Stimulated activated CD8-positive, alpha-beta memory T cell treated with anti-CD3 and anti-CD28 coated beads, Interleukin-2, amount 100 ng/mL, for 48 hours (primary cell): ENCODE measurements around the gene NOL8.

Experiments
- DNase-seq, 2 donors: peaks; one replicate each; pipeline ENCODE4 v3.0.0-alpha.2; 2020; ENCODE audit warnings: low read depth in 2 of 2

Gene NOL8

DNA sequence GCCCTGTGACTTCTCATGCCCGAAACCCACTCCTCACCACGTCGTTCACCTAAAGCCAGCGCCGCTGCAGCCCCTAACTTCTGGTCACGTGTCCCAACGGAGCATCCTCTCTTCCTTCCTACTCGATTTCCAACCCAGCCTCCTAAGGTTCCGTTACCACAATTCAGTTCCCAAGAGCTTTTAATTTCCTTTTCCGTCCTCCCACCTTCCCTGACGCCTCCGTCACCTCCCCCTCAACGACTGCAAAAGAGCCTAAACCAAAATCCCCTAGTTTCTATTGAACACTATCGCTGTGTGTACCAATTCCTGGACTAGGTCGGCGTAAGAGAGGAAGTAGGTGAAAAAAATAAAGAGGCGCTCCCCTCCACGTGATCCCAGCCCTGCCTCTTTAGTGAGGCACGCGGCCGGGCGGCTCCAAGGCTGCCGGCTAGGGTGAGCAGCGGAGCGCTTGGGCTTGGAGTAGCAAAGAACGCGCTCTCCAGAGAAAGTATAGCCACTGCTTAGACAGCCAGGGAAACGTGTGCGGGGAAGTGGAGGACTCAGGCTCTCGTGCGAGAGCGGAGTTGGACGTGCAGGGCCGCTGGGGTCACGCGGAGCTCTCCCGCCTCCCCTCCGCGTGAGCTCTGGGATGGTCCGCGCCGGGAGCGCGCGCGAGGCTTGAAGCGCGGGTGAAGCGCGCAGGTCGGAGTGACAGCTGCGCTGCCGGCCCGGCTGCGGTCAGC lies at the start of gene NOL8, which contains the start of gene CENPP:
Gene NOL8, minus strand, starts transcription at position 82 of the 722 bp plus-strand sequence. CDS start 1,189 bp downstream, outside the sequence.
Gene CENPP, plus strand, starts transcription at position 685 of the 722 bp plus-strand sequence.
- DNase-seq = peak; percentile 63 to 70

DNA sequence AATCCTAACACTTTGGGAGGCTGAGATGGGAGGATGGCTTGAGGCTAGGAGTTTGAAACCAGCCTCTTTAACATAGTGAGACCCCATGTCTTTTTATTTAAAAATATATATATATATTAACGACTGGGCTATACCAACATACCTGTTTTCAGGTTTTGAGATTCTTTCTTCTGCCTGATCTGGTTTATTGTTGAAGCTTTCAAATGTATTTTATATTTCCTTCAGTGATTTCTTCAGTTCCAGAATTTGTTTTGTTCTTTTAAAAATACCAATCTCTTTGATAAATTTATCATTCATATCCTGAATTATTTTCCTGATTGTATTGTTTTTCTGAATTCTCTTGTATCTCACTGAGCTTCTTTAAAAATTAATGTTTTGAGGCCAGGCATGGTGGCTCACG lies 48.0 kb upstream of the NOL8 start:
- no peak for DNase-seq

DNA sequence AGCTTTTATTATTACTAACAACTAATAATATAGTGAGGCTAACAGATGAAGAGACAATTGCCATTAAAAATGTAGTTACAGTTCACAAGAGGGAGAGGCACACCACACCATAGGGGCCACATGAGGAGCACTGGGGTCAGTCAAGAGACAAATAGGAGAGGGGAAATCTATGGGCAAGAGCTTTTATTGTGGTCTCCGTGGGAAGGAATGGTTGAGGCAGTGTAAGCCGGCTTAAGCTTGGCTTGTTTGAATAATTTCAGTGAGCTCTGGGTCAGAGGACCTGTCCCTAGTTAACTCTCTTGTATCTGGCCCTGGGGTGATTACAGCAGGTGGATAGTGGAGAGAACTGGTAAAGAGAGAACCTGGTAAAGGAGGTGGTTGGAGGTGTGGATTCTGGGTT lies 43.9 kb upstream of the NOL8 start:
- no peak for DNase-seq

DNA sequence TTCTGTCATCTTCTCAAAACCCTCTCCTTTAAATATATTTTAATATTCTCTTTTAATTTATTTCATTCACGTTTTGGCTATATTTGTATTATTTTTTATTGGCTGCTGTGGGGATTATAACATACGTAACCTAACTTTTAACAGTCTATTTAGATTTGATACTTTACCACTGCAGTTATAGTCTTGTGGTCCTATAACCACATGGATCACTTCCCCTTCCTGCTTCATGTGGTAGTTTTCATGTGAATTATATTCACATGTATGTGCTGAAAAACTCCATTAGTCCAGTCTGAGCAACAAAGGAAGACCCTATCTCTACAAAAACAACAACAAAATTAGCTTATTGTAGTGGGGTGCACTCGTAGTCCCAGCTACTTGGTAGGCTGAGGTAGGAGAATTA lies 34.9 kb upstream of the NOL8 start:
- DNase-seq = no peak

DNA sequence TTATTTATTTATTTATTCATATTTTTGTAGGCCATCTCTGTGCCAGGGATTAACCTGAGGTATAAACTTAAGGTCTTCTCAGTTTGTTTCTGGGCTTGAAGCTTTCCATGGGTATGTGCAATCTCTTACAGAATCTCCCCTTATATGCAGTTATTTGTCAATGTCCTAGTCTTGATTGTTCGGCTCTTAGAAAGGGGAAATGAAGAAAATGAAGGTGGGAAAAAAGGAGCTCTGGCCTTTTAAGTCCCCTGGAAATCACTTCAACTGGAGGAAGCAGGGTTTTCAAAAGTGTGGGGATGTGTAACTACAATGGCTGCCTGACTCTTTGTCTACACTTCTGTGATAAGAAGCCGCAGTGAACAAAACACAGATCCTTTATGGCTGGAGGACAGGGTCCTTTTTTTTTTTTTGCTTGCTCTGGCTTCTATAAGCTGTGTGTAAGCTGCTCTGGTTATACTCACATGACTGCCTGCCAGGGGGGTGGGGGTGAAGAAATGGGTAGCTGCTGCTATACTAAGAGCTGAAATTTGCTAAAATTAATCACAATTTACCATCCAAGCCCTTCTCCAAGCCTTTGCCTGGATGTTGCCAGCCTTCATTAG lies 34.3 kb upstream of the NOL8 start:
- DNase-seq = no peak

- DNase-seq = no peak
Observed at GRCh38 chr9:92353051-92353450, 27.9 kb upstream of the NOL8 start.

GRCh38 chr9:92350740-92351133 lies 25.6 kb upstream of the NOL8 start:
- no peak for DNase-seq

GRCh38 chr9:92349771-92350739 lies 24.9 kb upstream of the NOL8 start:
- DNase-seq = no peak

GRCh38 chr9:92345582-92345981 lies 20.4 kb upstream of the NOL8 start:
- DNase-seq = no peak

DNA sequence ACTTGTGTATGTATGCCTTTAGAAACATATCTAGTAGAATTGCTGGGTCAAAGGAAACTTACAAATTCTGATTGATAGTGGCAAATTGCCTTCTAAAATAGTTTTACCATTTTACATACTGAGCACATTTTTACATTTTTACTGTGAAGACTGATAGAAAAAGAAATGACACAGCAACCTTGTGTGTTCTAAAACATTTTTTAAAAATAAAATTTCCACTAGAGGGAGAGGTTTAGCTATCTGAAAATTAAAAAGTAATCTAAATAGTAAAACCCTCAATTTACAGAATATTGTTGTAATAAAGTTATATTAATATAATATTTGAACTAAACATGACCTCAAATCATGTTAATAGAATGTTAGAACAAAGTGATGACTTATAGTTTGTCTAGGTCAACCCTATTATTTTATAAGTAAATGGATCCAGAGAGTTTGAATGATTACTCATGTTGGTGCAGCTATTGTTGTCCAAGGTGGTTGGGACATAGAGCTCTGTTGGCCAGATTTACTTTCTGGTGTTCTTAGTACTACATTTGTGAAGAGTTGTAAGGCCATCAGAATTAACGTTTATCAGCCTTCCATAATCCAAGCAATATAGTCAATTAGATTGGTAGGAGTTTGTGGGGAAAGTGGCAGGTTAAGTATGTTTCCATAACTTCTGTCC lies 17.8 kb upstream of the NOL8 start:
- no peak for DNase-seq

DNA sequence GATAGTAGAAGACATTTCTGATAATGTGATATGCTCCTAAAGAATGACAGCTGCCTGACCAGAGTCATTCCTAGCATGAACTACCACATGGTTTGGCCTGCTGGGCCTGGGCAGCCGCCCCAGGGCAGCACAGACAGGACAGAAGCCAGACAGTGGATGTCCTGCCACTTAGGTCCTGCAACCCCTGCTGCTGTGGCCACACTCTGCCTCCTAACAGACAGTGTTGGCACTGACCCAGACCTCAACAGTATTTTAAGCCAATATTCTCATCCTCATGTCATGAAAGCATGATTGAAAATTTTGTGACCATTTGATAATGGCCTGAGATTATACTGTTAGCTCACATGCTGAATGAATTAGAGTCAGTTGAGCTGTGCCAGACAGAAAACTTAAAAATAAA lies 16.4 kb upstream of the NOL8 start:
- DNase-seq = no peak

GRCh38 chr9:92333282-92333634 lies 8.1 kb upstream of the NOL8 start:
- no peak for DNase-seq

- no peak for DNase-seq
Observed at GRCh38 chr9:92332577-92333281, 7.6 kb upstream of the NOL8 start.

DNA sequence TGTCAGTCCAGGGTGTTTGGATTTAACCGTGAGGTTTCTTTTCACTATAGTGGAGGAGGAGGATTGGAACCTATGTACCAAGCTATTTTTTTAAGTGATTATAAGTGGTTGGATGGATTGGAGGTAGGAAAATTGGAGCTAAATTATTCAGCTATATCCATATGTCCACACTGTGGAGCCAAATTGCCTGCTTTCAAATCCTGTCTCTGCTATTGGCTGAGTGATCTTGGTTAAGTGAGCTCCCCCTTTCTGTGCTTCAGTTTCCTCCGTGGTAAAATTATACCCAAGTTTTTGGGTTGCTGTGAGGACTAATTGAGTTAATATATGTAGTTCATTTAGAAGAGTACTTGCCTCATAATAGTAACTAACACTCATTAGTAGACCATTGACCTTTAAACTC lies 3.1 kb upstream of the NOL8 start:
- no peak for DNase-seq

DNA sequence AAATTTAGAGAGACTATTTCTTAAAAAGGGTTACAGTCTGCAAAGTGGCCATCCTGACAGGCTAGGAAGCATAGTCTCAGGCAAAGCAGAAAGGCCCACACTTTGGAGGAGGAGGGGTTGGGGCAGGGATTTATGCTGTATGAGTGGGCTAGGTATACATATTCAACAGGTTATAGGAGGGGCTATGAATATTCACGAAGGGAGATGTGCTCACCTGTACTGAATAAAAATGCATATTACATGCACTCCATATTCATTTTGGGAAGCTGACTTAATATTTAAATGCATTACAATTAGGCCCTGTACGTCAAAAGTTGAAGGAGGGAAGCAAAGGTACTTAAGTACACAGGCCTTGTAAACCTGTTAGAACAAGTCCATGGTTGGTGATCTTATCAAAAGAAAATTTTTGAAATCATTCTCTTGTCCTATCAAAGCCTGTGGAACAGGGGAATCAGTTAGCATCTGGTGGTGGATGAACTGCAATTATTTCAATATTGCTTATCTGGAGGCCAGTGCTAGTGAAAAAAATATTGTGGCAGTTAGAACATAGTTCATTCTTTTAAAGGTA lies 2.2 kb upstream of the NOL8 start:
- no peak for DNase-seq

DNA sequence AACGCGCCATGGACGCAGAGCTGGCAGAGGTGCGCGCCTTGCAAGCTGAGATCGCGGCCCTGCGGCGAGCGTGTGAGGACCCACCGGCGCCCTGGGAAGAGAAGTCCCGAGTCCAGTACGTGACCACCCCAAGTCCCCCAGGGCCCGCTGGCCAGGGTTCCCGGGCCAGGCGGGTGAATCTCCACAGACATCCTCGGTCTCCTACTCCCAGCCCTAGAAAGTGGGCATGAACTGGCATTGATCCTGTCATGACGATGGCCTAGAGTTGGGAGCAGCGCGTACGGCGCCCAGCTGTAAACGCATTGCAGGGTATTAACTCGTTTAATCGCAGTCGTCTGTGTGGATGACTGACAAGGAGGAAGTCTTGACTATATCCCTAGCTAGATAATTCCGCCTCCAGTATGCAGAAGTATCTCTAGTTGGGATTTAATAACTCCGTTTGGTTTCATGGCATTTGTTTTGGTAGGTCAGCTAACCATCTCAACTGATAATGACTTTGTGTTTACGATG lies 896 bp upstream of the NOL8 start:
- no peak for DNase-seq

DNA sequence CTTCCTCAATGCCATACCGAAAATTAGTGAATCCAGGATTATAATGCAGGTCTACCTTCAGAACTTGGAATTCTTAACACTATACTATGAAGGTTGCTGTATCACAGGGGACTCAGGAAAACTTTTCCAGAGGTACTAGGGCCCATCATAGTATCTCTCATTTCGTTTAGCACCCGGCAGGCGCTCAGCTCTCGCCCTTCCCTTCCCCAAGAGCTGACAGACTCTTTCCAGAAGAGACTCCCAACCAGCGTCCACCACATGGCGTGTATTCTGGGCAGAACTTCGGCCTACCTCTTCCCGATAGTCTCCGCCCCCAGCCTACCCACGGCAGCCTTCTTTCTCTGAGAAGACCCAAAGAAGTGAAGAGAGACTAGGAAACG lies 271 bp downstream of the NOL8 start:
- DNase-seq = peak; percentile 32 to 52

GRCh38 chr9:92324431-92324830 lies 719 bp downstream of the NOL8 start:
- DNase-seq = no peak

- no peak for DNase-seq
Observed at GRCh38 chr9:92315456-92315855, 9.7 kb downstream of the NOL8 start.

DNA sequence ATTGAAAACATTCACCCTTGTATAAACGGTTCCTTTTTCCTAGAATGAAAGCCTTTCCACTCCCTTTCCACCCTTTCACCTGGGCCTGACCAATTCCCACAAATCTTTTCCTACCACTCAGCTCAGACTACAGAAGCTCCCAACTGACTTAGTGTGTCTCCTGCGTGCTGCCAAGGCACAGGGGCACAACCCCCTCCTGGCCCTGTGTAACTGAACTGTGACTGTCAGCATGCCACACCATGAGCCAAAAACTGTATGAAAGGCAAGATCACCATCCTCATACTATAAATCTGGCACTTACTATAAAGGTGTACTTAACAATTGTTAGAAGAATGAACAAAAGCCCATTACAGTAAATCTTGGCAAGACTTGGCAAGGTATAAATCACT lies 11.5 kb downstream of the NOL8 start:
- DNase-seq = no peak
